GM12878 (cell line): ENCODE results near the gene TGM2. TPM values are rescaled to one million over a fixed set of nuclear protein-coding genes. Genes with fewer than 3 reads are reported as not detected.

ENCODE experiments used
- BHLHE40 ChIP-seq, 2 experiments: fragments of 450-650 bp in 1 of 2; IDR thresholded peaks; 2 replicates each; pipeline ENCODE4 v1.6.1; 2011 to 2017; ENCODE audit warnings: low read depth in 2 of 2, borderline replicate concordance in 1 of 2, improper control_type of control experiment in 1 of 2, low read length in 1 of 2, mild to moderate bottlenecking in 1 of 2
- CTCF ChIP-seq, 3 experiments: IDR thresholded peaks in 2 of 3; conservative IDR thresholded peaks in 1 of 3; 2 replicates each; pipeline ENCODE4 v1.5.1; 2011; ENCODE audit warnings: low read depth in 3 of 3, low read length in 3 of 3, mild to moderate bottlenecking in 3 of 3, control low read depth in 2 of 3, moderate library complexity in 2 of 3, inconsistent platforms in 1 of 3, mixed read lengths in 1 of 3; ENCODE audit not compliant: control insufficient read depth in 2 of 3, insufficient read depth in 1 of 3; ENCODE audit errors: extremely low read depth in 1 of 3
- CUX1 ChIP-seq: IDR thresholded peaks from 2 replicates; pipeline ENCODE4 v1.6.1; 2012; ENCODE audit warnings: improper control_type of control experiment, low read depth, low read length; ENCODE audit not compliant: insufficient replicate concordance
- DPF2 ChIP-seq: fragments of 450-650 bp; IDR thresholded peaks from 2 replicates; pipeline ENCODE4 v1.6.1; 2017; ENCODE audit warnings: mild to moderate bottlenecking
- EP300 ChIP-seq, 2 experiments: fragments of 150-350 bp in 1 of 2; IDR thresholded peaks; 2 replicates each; pipeline ENCODE4 v1.6.1; 2011 to 2012; ENCODE audit warnings: low read depth in 2 of 2, low read length in 2 of 2, borderline replicate concordance in 1 of 2, improper control_type of control experiment in 1 of 2, inconsistent platforms in 1 of 2; ENCODE audit not compliant: control insufficient read depth in 1 of 2
- GATAD2B ChIP-seq: fragments of 450-650 bp; conservative IDR thresholded peaks from 2 replicates; pipeline ENCODE4 v1.6.1; 2017; ENCODE audit warnings: low read depth, mild to moderate bottlenecking, moderate library complexity
- HDGF ChIP-seq: fragments of 450-650 bp; IDR thresholded peaks from 2 replicates; pipeline ENCODE4 v1.6.1; 2016; ENCODE audit warnings: antibody characterized with exemption
- IKZF1 ChIP-seq: fragments of 450-650 bp; conservative IDR thresholded peaks from 2 replicates; pipeline ENCODE4 v1.6.1; 2017; ENCODE audit warnings: antibody characterized with exemption, mild to moderate bottlenecking
- IKZF2 ChIP-seq, 2 experiments: fragments of 450-650 bp; IDR thresholded peaks; 2 replicates each; pipeline ENCODE4 v1.6.1; 2017; ENCODE audit warnings: mild to moderate bottlenecking in 2 of 2, moderate library complexity in 2 of 2
- MEF2B ChIP-seq: fragments of 450-650 bp; IDR thresholded peaks from 2 replicates; pipeline ENCODE4 v1.6.1; 2018; ENCODE audit warnings: mild to moderate bottlenecking, moderate library complexity; ENCODE audit not compliant: partially characterized antibody, poor library complexity, severe bottlenecking
- MLLT1 ChIP-seq: fragments of 450-650 bp; IDR thresholded peaks from 2 replicates; pipeline ENCODE4 v1.6.1; 2016; ENCODE audit warnings: mild to moderate bottlenecking
- NR2F1 ChIP-seq: fragments of 450-650 bp; conservative IDR thresholded peaks from 2 replicates; pipeline ENCODE4 v1.6.1; 2017; ENCODE audit warnings: mild to moderate bottlenecking
- RAD21 ChIP-seq: IDR thresholded peaks from 2 replicates; pipeline ENCODE4 v1.6.1; 2011; ENCODE audit warnings: mild to moderate bottlenecking, low read depth, low read length, moderate library complexity; ENCODE audit not compliant: insufficient read depth
- RELA ChIP-seq: fragments of 450-650 bp; IDR thresholded peaks from 2 replicates; pipeline ENCODE4 v1.8.0; 2014; ENCODE audit warnings: borderline replicate concordance; ENCODE audit not compliant: partially characterized antibody
- SMARCA5 ChIP-seq: fragments of 450-650 bp; IDR thresholded peaks from 2 replicates; pipeline ENCODE4 v1.6.1; 2017; ENCODE audit warnings: mild to moderate bottlenecking
- TCF3 ChIP-seq: IDR thresholded peaks from 2 replicates; pipeline ENCODE4 v1.6.1; 2012; ENCODE audit warnings: low read depth, mild to moderate bottlenecking, low read length, borderline replicate concordance; ENCODE audit not compliant: insufficient read depth
- ZNF24 ChIP-seq: fragments of 450-650 bp; IDR thresholded peaks from 2 replicates; pipeline ENCODE4 v1.6.1; 2017; ENCODE audit warnings: antibody characterized with exemption, mild to moderate bottlenecking
- polyA plus RNA-seq, 11 experiments: library from polyadenylated mRNA; depleted of rRNA in 4 of 11; unstranded in 6 of 11; stranded (reverse) in 5 of 11; fragments of >200 nt; fragmentation: Nextera tagmentation in 4 of 11; fragmentation: Illumina TruSeq in 1 of 11; extraction: Ambion mirVana in 4 of 11; extraction: Trizol in 1 of 11; gene quantifications; 1 replicate in 1 of 11; 2 replicates in 10 of 11; pipeline versions ENCODE4 v1.2.1 to v1.2.3, GENCODE V29; 2011 to 2016; ENCODE audit warnings: inconsistent platforms in 2 of 11, missing spikeins in 2 of 11, low read depth in 1 of 11
- total RNA-seq, 4 experiments: library from RNA; depleted of rRNA in 3 of 4; stranded (reverse); fragments of >200 nt in 3 of 4; fragmentation: Illumina TruSeq in 1 of 4; extraction: Trizol in 1 of 4; gene quantifications; 2 replicates each; pipeline versions ENCODE4 v1.2.1 to v1.2.3, GENCODE V29; 2013 to 2021

Gene TGM2
- total and polyA plus RNA-seq, 10 of the 15 experiments (the other 5 are each of a cell fraction or from before 2014, with no cell fraction given): 0.11 to 1.9 (median 0.51) TPM

GRCh38 chr20:38165089-38165965 is at the start of gene TGM2 (continued):
- TF ChIP-seq DPF2 (0 out of 2 replicates have a peak, but pooled peaks have one; percentile 47), ZNF24 (no peak), IKZF1 (peak; percentile 54; the same call in 1 of the 2 replicates), MEF2B (peak; percentile 87), NR2F1 (peak; percentile 73; the same call in 1 of the 2 replicates), CUX1 (no peak), RELA (peak; percentile 36), GATAD2B (peak; percentile 86), EP300 (IDR thresholded peaks at IDR 0.05; ENCODE audit: borderline replicate concordance in 1 of 2, control insufficient read depth in 1 of 2, low read depth in 2 of 2, low read length in 2 of 2) (no peak), BHLHE40 (IDR thresholded peaks at IDR 0.05; ENCODE audit: borderline replicate concordance in 1 of 2, low read depth in 2 of 2, low read length in 1 of 2) (peak in 1 of 2 experiments; percentile 60; a peak in 1 of 4 replicates), HDGF (peak; percentile 95; the same call in 1 of the 2 replicates), IKZF2 (IDR thresholded peaks at IDR 0.05) (peak in 1 of 2 experiments; percentile 40; a peak in 3 of 4 replicates), SMARCA5 (peak; percentile 55; the same call in 1 of the 2 replicates), MLLT1 (peak; percentile 73), CTCF (IDR thresholded peaks at IDR 0.05 in 2 of 3, conservative IDR thresholded peaks at IDR 0.05 in 1 of 3; ENCODE audit: control insufficient read depth in 2 of 3, extremely low read depth in 1 of 3, insufficient read depth in 1 of 3, low read depth in 3 of 3, low read length in 3 of 3) (peak; percentile 80 to 88 (median 85)), TCF3 (0 out of 2 replicates have a peak, but pooled peaks have one; percentile 17), RAD21 (peak; percentile 87)
